ENCODE measurements around the gene HIGD1B.

GRCh38 chr17:44887016-44887415 lies 39.3 kb downstream of the HIGD1B start:
- TF ChIP-seq CTCF (IDR thresholded peaks at IDR 0.05) (no peak), ZFX (IDR thresholded peaks at IDR 0.05; ENCODE audit: borderline replicate concordance) (no peak)

All from 22Rv1 (cell line).